Adrenal gland (tissue), 5 donors: Measurements from ENCODE around the gene EFHC1.

Experiments used
- CTCF ChIP-seq, 6 experiments: fragments of 450-650 bp in 4 of 6; fragments of 200-600 bp in 2 of 6; sonication (generic) in 1 of 6; IDR thresholded peaks; 1 replicate in 5 of 6; 2 replicates in 1 of 6; pipeline versions ENCODE4 v1.5.1 to v1.8.0; 2016 to 2021; ENCODE audit warnings: antibody characterized with exemption in 6 of 6, mild to moderate bottlenecking in 2 of 6, moderate library complexity in 1 of 6
- POLR2A ChIP-seq, 2 donors: fragments of 450-650 bp; IDR thresholded peaks; one replicate each; pipeline ENCODE4 v1.6.1; 2017; ENCODE audit warnings: antibody characterized with exemption in 2 of 2, mild to moderate bottlenecking in 2 of 2, moderate library complexity in 1 of 2
- donor health status: DM: no; HTN: no; CAD: no.

- no peak for TF ChIP-seq CTCF (IDR thresholded peaks at IDR 0.05)
- TF ChIP-seq POLR2A (IDR thresholded peaks at IDR 0.05), result no peak
Observed at GRCh38 chr6:52553719-52554118, 133.6 kb downstream of the EFHC1 start.
